Stomach (tissue), 9 donors: Measurements from ENCODE around the gene SCAF4. TPM values are rescaled to one million over a fixed set of nuclear protein-coding genes. Genes with fewer than 3 reads are reported as not detected.

Experiments used
- DNase-seq, 2 donors: peaks; one replicate each; pipeline versions ENCODE4 v3.0.0 to v3.0.0-alpha.2; 2013 to 2019
- H3K27ac ChIP-seq, 5 donors: fragments of 200-600 bp in 4 of 5; sonication (generic) in 4 of 5; one replicate each; pipeline ENCODE4 v1.5.1; 2013 to 2019; ENCODE audit warnings: mild to moderate bottlenecking in 1 of 5, moderate library complexity in 1 of 5
- H3K27me3 ChIP-seq, 3 donors: fragments of 200-600 bp; sonication (generic); one replicate each; pipeline ENCODE4 v1.5.1; 2017 to 2019; ENCODE audit warnings: mixed run types in 1 of 3
- H3K36me3 ChIP-seq, 4 donors: fragments of 200-600 bp; sonication (generic); 1 replicate in 3 of 4; 2 replicates in 1 of 4; pipeline ENCODE4 v1.5.1; 2016 to 2019
- H3K4me1 ChIP-seq, 4 donors: fragments of 200-600 bp; sonication (generic); one replicate each; pipeline ENCODE4 v1.5.1; 2016 to 2019
- H3K4me3 ChIP-seq, 4 donors: fragments of 200-600 bp; sonication (generic) in 3 of 4; one replicate each; pipeline ENCODE4 v1.5.1; 2016 to 2019; ENCODE audit warnings: mild to moderate bottlenecking in 1 of 4
- H3K9me3 ChIP-seq, 4 donors: fragments of 200-600 bp; sonication (generic); one replicate each; pipeline ENCODE4 v1.5.1; 2016 to 2019
- CTCF ChIP-seq, 7 experiments: fragments of 450-650 bp in 4 of 7; fragments of 200-600 bp in 3 of 7; sonication (generic) in 3 of 7; IDR thresholded peaks; one replicate each; pipeline ENCODE4 v1.5.1; 2016 to 2019; ENCODE audit warnings: antibody characterized with exemption in 7 of 7, control low read depth in 2 of 7, mild to moderate bottlenecking in 1 of 7
- EP300 ChIP-seq: sonication (generic); formaldehyde crosslinking; IDR thresholded peaks from one replicate; pipeline ENCODE4 v1.6.1; 2017; ENCODE audit warnings: antibody characterized with exemption
- POLR2A ChIP-seq, 4 donors: fragments of 450-650 bp; IDR thresholded peaks; one replicate each; pipeline ENCODE4 v1.6.1; 2016; ENCODE audit warnings: antibody characterized with exemption in 4 of 4, control low read depth in 2 of 4, mild to moderate bottlenecking in 1 of 4, moderate library complexity in 1 of 4
- POLR2AphosphoS5 ChIP-seq, 3 donors: sonication (generic); formaldehyde crosslinking; IDR thresholded peaks; one replicate each; pipeline ENCODE4 v1.6.1; 2016; ENCODE audit warnings: antibody characterized with exemption in 3 of 3
- WGBS, 5 donors: extraction: QIAGEN DNeasy Blood & Tissue Kit in 3 of 5; methylation state at CpG; one replicate each; pipeline versions ENCODE4 v1.1.5 to v1.1.7; 2013 to 2018; 5-methylcytosine and 5-hydroxymethylcytosine counted together
- intact Hi-C: fragments of 100-400 bp; cut with DNase I; formaldehyde crosslinking; loops from one replicate; pipeline ENCODE4 v1.15.1; 2023; ENCODE audit warnings: low total_unique reads
- polyA plus RNA-seq, 3 donors: library from polyadenylated mRNA; stranded (reverse); fragments of 200-250 nt; gene quantifications; one replicate each; pipeline ENCODE4 v1.2.3, GENCODE V29; 2013
- total RNA-seq, 5 donors: library from RNA; depleted of rRNA; stranded (reverse); fragments of >200 nt; gene quantifications; one replicate each; pipeline versions ENCODE4 v1.1.0 to v1.2.3, GENCODE V29; 2014 to 2016
- donor health status: healthy with polysubstance abuse.
- donor health status: Bipolar disorder and iron deficiency.
- donor health status: healthy.

SCAF4 gene
- total and polyA plus RNA-seq, 8 donors: 5.4 to 34.4 (median 13.6) TPM

- no peak for DNase-seq
- H3K36me3 ChIP-seq: peaks cover 0 to 5% (median 0%) of the 10 kb centered on the region in 4 donors
- no peaks in the 10 kb centered on the region for H3K27me3 ChIP-seq
- 74 to 78% (median 77%) methylated on average over 6 of the region's 6 CpGs for WGBS, 5 donors
- intact Hi-C loops: no loop called here
- no peak for TF ChIP-seq POLR2AphosphoS5 (IDR thresholded peaks at IDR 0.05)
- no peak for TF ChIP-seq CTCF (IDR thresholded peaks at IDR 0.05)
- TF ChIP-seq EP300: no peak
- no peak for TF ChIP-seq POLR2A (IDR thresholded peaks at IDR 0.05)
- H3K4me3 ChIP-seq: no peak overlapping the region
- H3K4me1 ChIP-seq: peaks cover 20 to 97% (median 60%) of the 10 kb centered on the region in 4 donors
- no peak overlapping the region for H3K27ac ChIP-seq
- H3K9me3 ChIP-seq: no peaks in the 10 kb centered on the region
These were observed 6.6 kb downstream of the SCAF4 start for GRCh38 chr21:31725202-31725839.

- Histone ChIP-seq H3K9me3 (no peaks in the 10 kb centered on the region), H3K27ac (no peak overlapping the region), H3K4me3 (no peak overlapping the region), H3K36me3 (peaks cover 0 to 5% (median 0%) of the 10 kb centered on the region in 4 donors), H3K4me1 (peaks cover 14 to 91% (median 53%) of the 10 kb centered on the region in 4 donors), H3K27me3 (no peaks in the 10 kb centered on the region)
- no peak for DNase-seq
- intact Hi-C loops: no loop called here
- 61 to 77% (median 68%) methylated on average over 4 of the region's 4 CpGs for WGBS, 5 donors
- no peak for TF ChIP-seq EP300
- TF ChIP-seq POLR2AphosphoS5 (IDR thresholded peaks at IDR 0.05): no peak
- TF ChIP-seq POLR2A (IDR thresholded peaks at IDR 0.05): no peak
- TF ChIP-seq CTCF (IDR thresholded peaks at IDR 0.05): no peak
These were observed 7.4 kb downstream of the SCAF4 start for GRCh38 chr21:31724552-31724951.

GRCh38 chr21:31721381-31721780 is 10.5 kb downstream of the SCAF4 start:
- Histone ChIP-seq H3K4me1 (peaks cover 0 to 68% (median 34%) of the 10 kb centered on the region in 4 donors), H3K36me3 (no peaks in the 10 kb centered on the region), H3K27ac (no peak overlapping the region), H3K27me3 (no peaks in the 10 kb centered on the region), H3K9me3 (no peaks in the 10 kb centered on the region), H3K4me3 (no peak overlapping the region)
- no peak for TF ChIP-seq EP300
- TF ChIP-seq POLR2AphosphoS5 (IDR thresholded peaks at IDR 0.05): no peak
- TF ChIP-seq POLR2A (IDR thresholded peaks at IDR 0.05): no peak
- no peak for TF ChIP-seq CTCF (IDR thresholded peaks at IDR 0.05)
- intact Hi-C loops: no loop called here
- 77 to 86% (median 82%) methylated on average over 4 of the region's 4 CpGs for WGBS, 5 donors
- DNase-seq: no peak

GRCh38 chr21:31720739-31721138 is 11.2 kb downstream of the SCAF4 start:
- Histone ChIP-seq H3K27ac (no peak overlapping the region), H3K27me3 (no peaks in the 10 kb centered on the region), H3K36me3 (no peaks in the 10 kb centered on the region), H3K9me3 (no peaks in the 10 kb centered on the region), H3K4me3 (no peak overlapping the region), H3K4me1 (peaks cover 0 to 72% (median 34%) of the 10 kb centered on the region in 4 donors)
- intact Hi-C loops: no loop called here
- TF ChIP-seq CTCF (IDR thresholded peaks at IDR 0.05) (no peak), POLR2A (IDR thresholded peaks at IDR 0.05) (no peak), POLR2AphosphoS5 (IDR thresholded peaks at IDR 0.05) (no peak), EP300 (no peak)
- no peak for DNase-seq
- WGBS, 5 donors: 38 to 64% (median 54%) methylated on average over 3 of the region's 3 CpGs
